ENCODE results near the gene COLGALT1. TPM values are rescaled to one million over a fixed set of nuclear protein-coding genes. Genes with fewer than 3 reads are reported as not detected.

Gene COLGALT1
- total and polyA plus RNA-seq, 2 of the 8 experiments (the other 6 are each of a cell fraction or from before 2014, with no cell fraction given): 44.7 to 58.1 TPM

GRCh38 chr19:17541184-17541759 is 14.2 kb upstream of the COLGALT1 start:
- Histone ChIP-seq H3K4me2 (ENCODE audit: insufficient read depth in 1 of 2, low read depth in 2 of 2, low read length in 2 of 2) (no peak overlapping the region), H2BK12ac (ENCODE audit: low read depth, low read length) (no peak overlapping the region), H3K56ac (replicated peaks; ENCODE audit: insufficient read length, low read depth, low read length) (no peak overlapping the region), H4K5ac (ENCODE audit: insufficient read length, low read depth, low read length) (no peak overlapping the region), H4K8ac (ENCODE audit: extremely low read depth, insufficient read depth, low read length) (no peak overlapping the region), H3K4ac (replicated peaks; ENCODE audit: insufficient read length, low read depth, low read length) (no peak overlapping the region), H2BK5ac (ENCODE audit: low read depth, low read length) (no peak overlapping the region), H3K9me3 (ENCODE audit: insufficient read depth in 2 of 2, low read depth in 1 of 2, low read length in 1 of 2) (no peaks in the 10 kb centered on the region; a peak in 1 of 4 replicates), H3K23ac (ENCODE audit: insufficient read length) (no peak overlapping the region), H3K4me1 (replicated peaks in 1 of 4; ENCODE audit: control insufficient read depth in 3 of 4, insufficient read depth in 4 of 4, low read length in 3 of 4) (no peaks in the 10 kb centered on the region; a peak in 2 of 7 replicates), H3K79me1 (ENCODE audit: low read depth, low read length) (no peaks in the 10 kb centered on the region), H2BK15ac (ENCODE audit: low read length) (no peak overlapping the region), H3K9ac (replicated peaks in 1 of 4; ENCODE audit: extremely low read depth in 1 of 4, low read depth in 3 of 4, low read length in 3 of 4) (no peak overlapping the region), H2AFZ (ENCODE audit: low read length) (no peak overlapping the region), H3K27me3 (replicated peaks in 1 of 4; ENCODE audit: control insufficient read depth in 3 of 4, extremely low read depth in 1 of 4, insufficient read depth in 3 of 4, low read length in 3 of 4) (peaks cover 0 to 6% (median 3%) of the 10 kb centered on the region in 4 experiments; a peak in 3 of 7 replicates), H2AK5ac (ENCODE audit: low read depth, low read length) (no peak overlapping the region), H3K27ac (ENCODE audit: low read depth, low read length) (no peak overlapping the region), H3K18ac (ENCODE audit: extremely low read depth, low read length) (no peak overlapping the region), H3K36me3 (ENCODE audit: control insufficient read depth in 2 of 4, insufficient read depth in 4 of 4, low read length in 3 of 4) (no peaks in the 10 kb centered on the region), H2BK120ac (replicated peaks; ENCODE audit: low read depth, low read length) (no peak overlapping the region), H2BK20ac (ENCODE audit: low read length) (no peak overlapping the region), H4K20me1 (replicated peaks in 1 of 2; ENCODE audit: control insufficient read depth in 1 of 2, insufficient read depth in 2 of 2, low read length in 2 of 2) (peaks cover 0 to 3% of the 10 kb centered on the region in 2 experiments), H3K4me3 (ENCODE audit: extremely low read depth in 1 of 4, insufficient read depth in 2 of 4, low read depth in 3 of 4, low read length in 4 of 4) (no peak overlapping the region), H3K79me2 (ENCODE audit: control insufficient read depth in 1 of 2, insufficient read depth in 2 of 2, low read length in 2 of 2) (no peaks in the 10 kb centered on the region), H3K14ac (ENCODE audit: insufficient read length) (no peak overlapping the region), H3K23me2 (ENCODE audit: low read depth, low read length) (peaks cover 7% of the 10 kb centered on the region; the same call in 1 of the 2 replicates), H4K91ac (replicated peaks; ENCODE audit: insufficient read length, low read length) (no peak overlapping the region)
- ChIA-PET CTCF (ENCODE audit: partially characterized antibody) (no interaction called here), POLR2A (ENCODE audit: partially characterized antibody) (interaction anchor here (0.6 kb wide), 1 partner anchor 7 kb away, joined by 8 read pairs; no protein-coding TSS in a partner anchor)
- DNase-seq (ENCODE audit: low read depth in 1 of 2, low spot score in 2 of 2) (no peak), FAIRE-seq (no peak)
- 88% methylated on average over 4 of the region's 4 CpGs; no CpG with 5 or more reads in 1 of the 2 experiments for WGBS, 2 experiments (ENCODE audit: extremely low coverage in 1 of 2, insufficient coverage in 1 of 2, insufficient read length in 1 of 2, insufficient replicate concordance in 2 of 2, low coverage in 1 of 2, low lambda C conversion rate in 2 of 2, missing lambda C conversion rate in 1 of 2)
- TF ChIP-seq POLR2AphosphoS5 (IDR thresholded peaks at IDR 0.05; ENCODE audit: low read depth, low read length) (no peak), BACH1 (IDR thresholded peaks at IDR 0.05; ENCODE audit: low read length) (no peak), JUND (IDR thresholded peaks at IDR 0.05; ENCODE audit: low read length) (no peak), ASH2L (IDR thresholded peaks at IDR 0.05; ENCODE audit: low read length) (no peak), ATF2 (IDR thresholded peaks at IDR 0.05; ENCODE audit: low read length) (no peak), CTCF (IDR thresholded peaks at IDR 0.05; ENCODE audit: control extremely low read depth in 1 of 3, insufficient read depth in 1 of 3, low read depth in 1 of 3, low read length in 3 of 3) (no peak), PHF8 (conservative IDR thresholded peaks at IDR 0.05; ENCODE audit: low read depth, low read length) (no peak)
- TF ChIP-seq, protein P1, sequence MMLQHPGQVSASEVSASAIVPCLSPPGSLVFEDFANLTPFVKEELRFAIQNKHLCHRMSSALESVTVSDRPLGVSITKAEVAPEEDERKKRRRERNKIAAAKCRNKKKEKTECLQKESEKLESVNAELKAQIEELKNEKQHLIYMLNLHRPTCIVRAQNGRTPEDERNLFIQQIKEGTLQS (IDR thresholded peaks at IDR 0.05; ENCODE audit: insufficient read depth, low read depth, low read length): no peak
